OCI-LY1 (cell line): ENCODE results near the gene DHRSX.

Experiments
- EZH2 ChIP-seq: fragments of 200-600 bp; sonication (generic), shearing (Covaris generic); IDR thresholded peaks from 2 replicates; pipeline ENCODE4 v1.8.0; 2017; ENCODE audit warnings: borderline replicate concordance, mixed run types, mild to moderate bottlenecking, antibody characterized with exemption, low read length, moderate library complexity, mixed read lengths
- TF ChIP-seq, protein P1 (sequence below): fragments of 200-600 bp; sonication (generic), shearing (Covaris generic); IDR thresholded peaks from 2 replicates; pipeline ENCODE4 v1.5.1; 2017; ENCODE audit warnings: mild to moderate bottlenecking, antibody characterized with exemption, low read length, moderate library complexity, mixed read lengths

DNA sequence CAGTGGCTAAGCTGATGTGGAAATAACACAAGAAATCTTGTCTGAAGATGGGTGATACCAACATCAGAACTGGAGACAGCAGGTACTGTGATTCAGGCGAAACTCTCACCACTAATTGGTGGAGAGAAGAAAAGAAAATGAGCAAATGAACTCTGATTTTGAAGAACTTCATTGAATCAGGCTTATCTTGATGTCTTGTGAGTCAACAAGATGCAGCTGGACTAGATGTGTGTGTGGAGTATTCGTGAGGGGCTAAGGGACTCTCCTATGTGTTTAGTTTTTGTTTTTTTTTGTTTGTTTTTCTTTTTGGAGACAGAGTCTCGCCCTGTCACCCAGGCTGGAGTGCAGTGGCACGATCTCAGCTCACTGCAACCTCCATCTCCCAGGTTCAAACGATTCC is 131.6 kb downstream of the DHRSX start:
- no peak for TF ChIP-seq EZH2
- TF ChIP-seq, protein P1, sequence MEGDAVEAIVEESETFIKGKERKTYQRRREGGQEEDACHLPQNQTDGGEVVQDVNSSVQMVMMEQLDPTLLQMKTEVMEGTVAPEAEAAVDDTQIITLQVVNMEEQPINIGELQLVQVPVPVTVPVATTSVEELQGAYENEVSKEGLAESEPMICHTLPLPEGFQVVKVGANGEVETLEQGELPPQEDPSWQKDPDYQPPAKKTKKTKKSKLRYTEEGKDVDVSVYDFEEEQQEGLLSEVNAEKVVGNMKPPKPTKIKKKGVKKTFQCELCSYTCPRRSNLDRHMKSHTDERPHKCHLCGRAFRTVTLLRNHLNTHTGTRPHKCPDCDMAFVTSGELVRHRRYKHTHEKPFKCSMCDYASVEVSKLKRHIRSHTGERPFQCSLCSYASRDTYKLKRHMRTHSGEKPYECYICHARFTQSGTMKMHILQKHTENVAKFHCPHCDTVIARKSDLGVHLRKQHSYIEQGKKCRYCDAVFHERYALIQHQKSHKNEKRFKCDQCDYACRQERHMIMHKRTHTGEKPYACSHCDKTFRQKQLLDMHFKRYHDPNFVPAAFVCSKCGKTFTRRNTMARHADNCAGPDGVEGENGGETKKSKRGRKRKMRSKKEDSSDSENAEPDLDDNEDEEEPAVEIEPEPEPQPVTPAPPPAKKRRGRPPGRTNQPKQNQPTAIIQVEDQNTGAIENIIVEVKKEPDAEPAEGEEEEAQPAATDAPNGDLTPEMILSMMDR: no peak
